ENCODE measurements around the gene ERC1.
A peak's percentile ranks its signal among the peaks of the same experiment; 100 is the strongest.

ERC1 gene

DNA sequence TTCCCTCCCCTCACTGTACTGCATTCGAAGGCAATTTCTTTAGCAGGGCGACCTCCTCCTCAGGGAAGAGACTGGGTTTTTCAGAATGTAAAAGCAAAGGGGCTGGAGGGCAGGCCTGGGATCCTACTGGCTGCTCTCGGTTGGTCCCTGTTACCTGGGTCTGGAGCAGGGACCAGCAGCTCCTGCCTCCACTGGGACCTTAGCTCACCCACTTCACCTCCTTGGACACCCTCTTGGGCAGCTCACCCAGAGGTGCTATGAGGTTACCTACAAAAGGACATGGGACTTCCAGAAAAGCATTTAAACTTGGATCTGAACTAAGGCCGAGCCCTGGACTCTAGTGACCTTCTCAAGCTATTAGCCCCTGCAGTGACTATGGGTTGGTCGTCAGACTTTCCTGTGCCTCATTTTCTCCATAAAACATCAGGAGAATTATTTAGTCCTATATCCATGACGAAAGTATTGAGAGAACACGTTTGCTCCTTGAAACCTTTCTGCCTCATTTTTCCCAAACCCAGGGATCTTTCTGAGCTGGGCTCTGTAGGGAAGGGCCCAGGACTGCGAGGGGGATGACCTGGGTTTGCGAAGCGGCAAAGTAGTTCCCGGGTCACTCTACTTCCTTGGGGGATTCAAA, 538.3 kb downstream of the ERC1 start:
- Histone ChIP-seq H3K9me3 (ENCODE audit: low read length) (no peaks in the 10 kb centered on the region), H3K79me2 (ENCODE audit: insufficient read depth, low read length) (no peaks in the 10 kb centered on the region), H4K20me1 (ENCODE audit: insufficient read depth, low read length) (no peaks in the 10 kb centered on the region), H3K9me2 (ENCODE audit: low read depth, low read length) (no peaks in the 10 kb centered on the region), H3K27ac (ENCODE audit: low read depth, low read length, poor library complexity, severe bottlenecking) (no peak overlapping the region), H3K27me3 (ENCODE audit: insufficient read depth, low read length) (peaks cover 20% of the 10 kb centered on the region), H3K4me2 (ENCODE audit: low read length) (peak overlapping the region; percentile 56), H3K4me1 (ENCODE audit: insufficient read depth, low read length, severe bottlenecking) (peaks cover 49% of the 10 kb centered on the region), H3F3A (ENCODE audit: insufficient read depth, low read length) (no peaks in the 10 kb centered on the region), H2AFZ (ENCODE audit: low read length) (no peak overlapping the region), H3K36me3 (ENCODE audit: insufficient read depth, low read length) (no peaks in the 10 kb centered on the region), H3K9ac (ENCODE audit: low read length) (no peak overlapping the region), H3K4me3 (ENCODE audit: low read depth, low read length, poor library complexity, severe bottlenecking) (peak overlapping the region; percentile 45)
- 0 out of 2 replicates have a peak, but pooled peaks have one; percentile 76 for TF ChIP-seq EZH2 (IDR thresholded peaks at IDR 0.05; ENCODE audit: borderline replicate concordance, low read length)
- TF ChIP-seq, protein P1, sequence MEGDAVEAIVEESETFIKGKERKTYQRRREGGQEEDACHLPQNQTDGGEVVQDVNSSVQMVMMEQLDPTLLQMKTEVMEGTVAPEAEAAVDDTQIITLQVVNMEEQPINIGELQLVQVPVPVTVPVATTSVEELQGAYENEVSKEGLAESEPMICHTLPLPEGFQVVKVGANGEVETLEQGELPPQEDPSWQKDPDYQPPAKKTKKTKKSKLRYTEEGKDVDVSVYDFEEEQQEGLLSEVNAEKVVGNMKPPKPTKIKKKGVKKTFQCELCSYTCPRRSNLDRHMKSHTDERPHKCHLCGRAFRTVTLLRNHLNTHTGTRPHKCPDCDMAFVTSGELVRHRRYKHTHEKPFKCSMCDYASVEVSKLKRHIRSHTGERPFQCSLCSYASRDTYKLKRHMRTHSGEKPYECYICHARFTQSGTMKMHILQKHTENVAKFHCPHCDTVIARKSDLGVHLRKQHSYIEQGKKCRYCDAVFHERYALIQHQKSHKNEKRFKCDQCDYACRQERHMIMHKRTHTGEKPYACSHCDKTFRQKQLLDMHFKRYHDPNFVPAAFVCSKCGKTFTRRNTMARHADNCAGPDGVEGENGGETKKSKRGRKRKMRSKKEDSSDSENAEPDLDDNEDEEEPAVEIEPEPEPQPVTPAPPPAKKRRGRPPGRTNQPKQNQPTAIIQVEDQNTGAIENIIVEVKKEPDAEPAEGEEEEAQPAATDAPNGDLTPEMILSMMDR (IDR thresholded peaks at IDR 0.05; ENCODE audit: low read length), result no peak

DNA sequence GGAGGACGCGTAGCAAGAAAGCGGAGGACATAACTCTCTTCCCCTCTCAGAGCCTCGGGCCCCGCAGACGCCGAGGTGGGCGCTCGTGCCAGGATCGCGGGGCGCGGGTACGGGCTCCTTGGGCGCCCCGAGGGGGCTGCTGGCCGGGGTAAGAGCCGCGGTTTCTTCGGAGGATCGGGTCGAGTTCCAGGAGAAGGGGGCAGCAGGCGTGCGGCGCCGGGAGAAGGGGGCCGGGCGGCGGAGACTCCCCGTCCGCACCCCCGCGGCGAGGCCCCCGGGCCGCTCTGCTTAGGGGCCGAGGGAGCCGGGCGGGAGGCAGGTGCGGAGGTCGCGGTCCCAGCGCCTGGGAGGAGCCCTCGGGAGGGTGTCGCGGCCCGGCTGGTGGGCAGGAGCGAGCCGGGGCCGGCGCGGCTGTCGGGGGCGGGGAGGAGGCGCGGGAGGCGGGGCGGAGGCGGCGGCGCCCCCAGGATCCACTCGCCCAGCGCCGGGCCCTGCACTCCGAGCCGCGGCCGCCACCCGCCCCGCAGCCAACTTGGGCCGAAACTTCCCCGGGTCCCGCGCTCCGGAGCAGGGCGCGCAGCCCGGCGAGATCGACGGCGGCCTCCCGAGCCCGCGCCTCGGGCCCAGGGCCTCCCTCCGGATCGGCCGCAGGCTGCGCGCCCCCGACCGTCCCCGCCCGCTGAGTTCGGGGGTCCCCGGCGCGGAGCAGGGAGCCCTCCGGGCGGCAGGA, 539.0 kb downstream of the ERC1 start:
- Histone ChIP-seq H3K4me2 (ENCODE audit: low read length) (peak overlapping the region; percentile 56), H3K4me1 (ENCODE audit: insufficient read depth, low read length, severe bottlenecking) (peaks cover 48% of the 10 kb centered on the region), H3K79me2 (ENCODE audit: insufficient read depth, low read length) (no peaks in the 10 kb centered on the region), H3K27ac (ENCODE audit: low read depth, low read length, poor library complexity, severe bottlenecking) (no peak overlapping the region), H4K20me1 (ENCODE audit: insufficient read depth, low read length) (no peaks in the 10 kb centered on the region), H3K9me3 (ENCODE audit: low read length) (no peaks in the 10 kb centered on the region), H3K9me2 (ENCODE audit: low read depth, low read length) (no peaks in the 10 kb centered on the region), H3K9ac (ENCODE audit: low read length) (no peak overlapping the region), H2AFZ (ENCODE audit: low read length) (no peak overlapping the region), H3F3A (ENCODE audit: insufficient read depth, low read length) (no peaks in the 10 kb centered on the region), H3K36me3 (ENCODE audit: insufficient read depth, low read length) (no peaks in the 10 kb centered on the region), H3K4me3 (ENCODE audit: low read depth, low read length, poor library complexity, severe bottlenecking) (peak overlapping the region; percentile 45), H3K27me3 (ENCODE audit: insufficient read depth, low read length) (peaks cover 24% of the 10 kb centered on the region)
- TF ChIP-seq, protein P1 (IDR thresholded peaks at IDR 0.05; ENCODE audit: low read length), result no peak
- no peak for TF ChIP-seq EZH2 (IDR thresholded peaks at IDR 0.05; ENCODE audit: borderline replicate concordance, low read length)

DNA sequence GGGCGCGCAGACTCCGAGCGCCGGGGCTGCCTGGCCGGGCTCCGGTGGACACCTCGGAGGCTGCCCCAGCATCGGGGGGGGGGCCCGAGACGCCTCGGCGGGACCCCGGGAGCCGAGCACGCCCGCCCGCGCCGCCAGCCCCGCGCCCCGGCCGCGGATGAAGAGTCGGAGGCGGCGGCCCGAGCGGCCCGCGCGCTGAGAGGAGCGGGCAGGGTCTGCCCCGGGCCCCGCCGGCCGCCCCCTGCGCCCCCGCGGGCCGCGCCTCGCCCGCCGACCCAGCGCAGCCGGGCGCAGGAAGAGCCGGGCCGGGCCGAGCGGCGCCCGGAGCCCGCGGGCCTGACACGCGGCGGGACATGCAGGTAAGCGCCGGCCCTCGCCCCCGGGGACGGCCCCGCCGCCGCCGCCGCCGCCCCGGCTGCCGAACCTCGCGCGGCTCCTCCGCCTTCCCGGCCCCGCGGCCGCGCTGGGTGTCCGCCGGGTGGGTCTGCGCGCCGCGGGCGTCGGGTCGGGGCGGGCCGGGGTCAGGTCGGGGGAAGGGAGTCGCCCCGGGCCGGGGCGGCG, 539.6 kb downstream of the ERC1 start:
- Histone ChIP-seq H2AFZ (ENCODE audit: low read length) (no peak overlapping the region), H3K27ac (ENCODE audit: low read depth, low read length, poor library complexity, severe bottlenecking) (no peak overlapping the region)

More for the DNA sequence above, 539.6 kb downstream of the ERC1 start:
- H3K4me1 ChIP-seq (ENCODE audit: insufficient read depth, low read length, severe bottlenecking), result peaks cover 42% of the 10 kb centered on the region
- H3K9ac ChIP-seq (ENCODE audit: low read length), result no peak overlapping the region
- H3K79me2 ChIP-seq (ENCODE audit: insufficient read depth, low read length), result no peaks in the 10 kb centered on the region
- no peak for TF ChIP-seq EZH2 (IDR thresholded peaks at IDR 0.05; ENCODE audit: borderline replicate concordance, low read length)
- TF ChIP-seq, protein P1 (IDR thresholded peaks at IDR 0.05; ENCODE audit: low read length), result no peak
- H3F3A ChIP-seq (ENCODE audit: insufficient read depth, low read length), result no peaks in the 10 kb centered on the region
- no peaks in the 10 kb centered on the region for H3K9me2 ChIP-seq (ENCODE audit: low read depth, low read length)
- no peaks in the 10 kb centered on the region for H4K20me1 ChIP-seq (ENCODE audit: insufficient read depth, low read length)
- H3K4me3 ChIP-seq (ENCODE audit: low read depth, low read length, poor library complexity, severe bottlenecking), result peak overlapping the region; percentile 48
- H3K36me3 ChIP-seq (ENCODE audit: insufficient read depth, low read length), result no peaks in the 10 kb centered on the region
- peak overlapping the region; percentile 60 for H3K4me2 ChIP-seq (ENCODE audit: low read length)
- peaks cover 24% of the 10 kb centered on the region for H3K27me3 ChIP-seq (ENCODE audit: insufficient read depth, low read length)
- H3K9me3 ChIP-seq (ENCODE audit: low read length), result no peaks in the 10 kb centered on the region

Data from OCI-LY1 (cell line).